Measurements from ENCODE around the gene BTN2A1. TPM values are rescaled to one million over a fixed set of nuclear protein-coding genes. Genes with fewer than 3 reads are reported as not detected.

Gene BTN2A1
- polyA plus RNA-seq, 1 of the 3 experiments (the other 2 are of a cell fraction), result 21.2 TPM

DNA sequence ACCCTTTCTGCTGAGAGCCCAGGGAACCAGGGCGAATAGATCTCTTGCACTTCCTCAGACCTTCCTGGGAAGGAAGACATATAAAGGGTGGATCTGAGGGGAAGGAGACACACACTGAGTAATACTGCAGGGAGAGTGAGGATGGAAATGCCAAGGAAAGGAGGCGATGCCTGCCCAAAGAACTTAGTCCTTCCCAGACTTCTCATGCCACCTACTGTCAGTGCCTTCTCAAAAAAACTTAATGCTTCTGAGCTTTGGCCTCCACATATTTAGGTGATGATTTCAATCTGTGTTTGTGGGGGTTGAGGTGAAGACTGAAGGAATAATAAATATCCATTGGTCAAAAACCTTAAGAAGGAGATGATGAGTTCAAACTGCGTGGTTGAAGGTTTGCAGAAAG is 46.0 kb upstream of the BTN2A1 start:
- Histone ChIP-seq H2AFZ (ENCODE audit: low read depth) (no peak overlapping the region), H3K27me3 (ENCODE audit: insufficient read depth) (no peaks in the 10 kb centered on the region), H3F3A (replicated peaks; ENCODE audit: insufficient read depth) (no peaks in the 10 kb centered on the region), H3K4me3 (ENCODE audit: low read depth in 2 of 2, low read length in 1 of 2) (no peak overlapping the region), H3K4me2 (no peak overlapping the region), H4K20me1 (ENCODE audit: insufficient read depth) (no peaks in the 10 kb centered on the region), H3K4me1 (ENCODE audit: control insufficient read depth in 1 of 2, insufficient read depth in 2 of 2, low read depth in 1 of 2, low read length in 1 of 2) (peaks cover 0 to 13% of the 10 kb centered on the region in 2 experiments; a peak in 2 of 4 replicates), H3K9me3 (no peaks in the 10 kb centered on the region), H3K9ac (no peak overlapping the region), H3K36me3 (replicated peaks in 1 of 2; ENCODE audit: control insufficient read depth in 1 of 2, insufficient read depth in 2 of 2, low read length in 1 of 2) (peaks cover 0 to 35% of the 10 kb centered on the region in 2 experiments), H3K27ac (ENCODE audit: low read depth in 2 of 2, low read length in 1 of 2) (no peak overlapping the region; a peak in 1 of 4 replicates), H3K9me2 (no peaks in the 10 kb centered on the region), H3K79me2 (ENCODE audit: insufficient read depth) (no peaks in the 10 kb centered on the region)
- 97% methylated on average over 3 of the region's 3 CpGs for WGBS (ENCODE audit: low lambda C conversion rate)
- TF ChIP-seq, protein P1, sequence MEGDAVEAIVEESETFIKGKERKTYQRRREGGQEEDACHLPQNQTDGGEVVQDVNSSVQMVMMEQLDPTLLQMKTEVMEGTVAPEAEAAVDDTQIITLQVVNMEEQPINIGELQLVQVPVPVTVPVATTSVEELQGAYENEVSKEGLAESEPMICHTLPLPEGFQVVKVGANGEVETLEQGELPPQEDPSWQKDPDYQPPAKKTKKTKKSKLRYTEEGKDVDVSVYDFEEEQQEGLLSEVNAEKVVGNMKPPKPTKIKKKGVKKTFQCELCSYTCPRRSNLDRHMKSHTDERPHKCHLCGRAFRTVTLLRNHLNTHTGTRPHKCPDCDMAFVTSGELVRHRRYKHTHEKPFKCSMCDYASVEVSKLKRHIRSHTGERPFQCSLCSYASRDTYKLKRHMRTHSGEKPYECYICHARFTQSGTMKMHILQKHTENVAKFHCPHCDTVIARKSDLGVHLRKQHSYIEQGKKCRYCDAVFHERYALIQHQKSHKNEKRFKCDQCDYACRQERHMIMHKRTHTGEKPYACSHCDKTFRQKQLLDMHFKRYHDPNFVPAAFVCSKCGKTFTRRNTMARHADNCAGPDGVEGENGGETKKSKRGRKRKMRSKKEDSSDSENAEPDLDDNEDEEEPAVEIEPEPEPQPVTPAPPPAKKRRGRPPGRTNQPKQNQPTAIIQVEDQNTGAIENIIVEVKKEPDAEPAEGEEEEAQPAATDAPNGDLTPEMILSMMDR (IDR thresholded peaks at IDR 0.05), result peak; percentile 20; the same call in 1 of the 2 replicates
- TF ChIP-seq, protein P2, sequence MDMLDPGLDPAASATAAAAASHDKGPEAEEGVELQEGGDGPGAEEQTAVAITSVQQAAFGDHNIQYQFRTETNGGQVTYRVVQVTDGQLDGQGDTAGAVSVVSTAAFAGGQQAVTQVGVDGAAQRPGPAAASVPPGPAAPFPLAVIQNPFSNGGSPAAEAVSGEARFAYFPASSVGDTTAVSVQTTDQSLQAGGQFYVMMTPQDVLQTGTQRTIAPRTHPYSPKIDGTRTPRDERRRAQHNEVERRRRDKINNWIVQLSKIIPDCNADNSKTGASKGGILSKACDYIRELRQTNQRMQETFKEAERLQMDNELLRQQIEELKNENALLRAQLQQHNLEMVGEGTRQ (IDR thresholded peaks at IDR 0.05; ENCODE audit: borderline replicate concordance, low read depth, low read length), result no peak
- TF ChIP-seq NFIC (IDR thresholded peaks at IDR 0.05; ENCODE audit: borderline replicate concordance), result no peak
- no peak for DNase-seq
- POLR2A ChIA-PET, result no interaction called here
- CTCF ChIA-PET, result interaction anchor here (1.1 kb wide), 2 partner anchors 9 to 70 kb away, joined by 3 to 5 read pairs; no protein-coding TSS in a partner anchor

DNA sequence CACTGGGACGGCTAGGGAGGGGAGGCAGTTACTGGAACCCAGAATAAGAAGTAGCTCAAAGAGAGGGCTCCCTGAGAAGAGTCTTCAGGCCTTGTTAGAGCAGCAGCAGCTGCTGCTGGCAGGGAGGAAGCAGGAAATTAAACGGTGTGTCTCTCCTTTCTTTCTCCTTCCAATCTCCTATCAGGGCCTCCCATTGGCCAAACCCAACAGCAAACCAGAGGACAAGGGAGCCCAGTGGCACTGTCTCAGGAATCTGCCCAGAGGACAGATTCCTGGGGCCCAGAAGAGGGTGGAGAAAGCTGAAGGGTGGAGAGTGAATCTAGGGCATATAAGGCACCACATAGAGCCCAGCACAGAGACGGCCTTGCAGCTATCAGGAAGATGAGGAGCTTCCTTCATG is 45.5 kb upstream of the BTN2A1 start:
- Histone ChIP-seq H3K27ac (ENCODE audit: low read depth in 2 of 2, low read length in 1 of 2) (no peak overlapping the region), H3K9ac (no peak overlapping the region), H3K4me3 (ENCODE audit: low read depth in 2 of 2, low read length in 1 of 2) (no peak overlapping the region), H3K79me2 (ENCODE audit: insufficient read depth) (no peaks in the 10 kb centered on the region), H3K9me3 (no peaks in the 10 kb centered on the region), H3K4me2 (no peak overlapping the region), H3K36me3 (replicated peaks in 1 of 2; ENCODE audit: control insufficient read depth in 1 of 2, insufficient read depth in 2 of 2, low read length in 1 of 2) (peaks cover 0 to 32% of the 10 kb centered on the region in 2 experiments), H3K4me1 (ENCODE audit: control insufficient read depth in 1 of 2, insufficient read depth in 2 of 2, low read depth in 1 of 2, low read length in 1 of 2) (peaks cover 0 to 8% of the 10 kb centered on the region in 2 experiments; a peak in 2 of 4 replicates), H2AFZ (ENCODE audit: low read depth) (no peak overlapping the region), H4K20me1 (ENCODE audit: insufficient read depth) (no peaks in the 10 kb centered on the region), H3K9me2 (no peaks in the 10 kb centered on the region), H3K27me3 (ENCODE audit: insufficient read depth) (no peaks in the 10 kb centered on the region), H3F3A (replicated peaks; ENCODE audit: insufficient read depth) (no peaks in the 10 kb centered on the region)
- CTCF ChIA-PET, result interaction anchor here (1.1 kb wide), 2 partner anchors 8 to 70 kb away, joined by 3 to 5 read pairs; no protein-coding TSS in a partner anchor
- no peak for DNase-seq
- POLR2A ChIA-PET, result no interaction called here
- TF ChIP-seq NRF1 (IDR thresholded peaks at IDR 0.05; ENCODE audit: low read depth, low read length), result no peak
- no peak for TF ChIP-seq FOSL2 (IDR thresholded peaks at IDR 0.05; ENCODE audit: borderline replicate concordance, low read depth)
- no peak for TF ChIP-seq NFIC (IDR thresholded peaks at IDR 0.05; ENCODE audit: borderline replicate concordance)
- no peak for TF ChIP-seq ELF1 (IDR thresholded peaks at IDR 0.05)
- no peak for TF ChIP-seq MEF2A (IDR thresholded peaks at IDR 0.05; ENCODE audit: borderline replicate concordance, low read depth)
- TF ChIP-seq EP300 (IDR thresholded peaks at IDR 0.05; ENCODE audit: borderline replicate concordance in 1 of 2, low read depth in 1 of 2, low read length in 1 of 2), result no peak
- TF ChIP-seq TAF1 (IDR thresholded peaks at IDR 0.05; ENCODE audit: borderline replicate concordance, low read depth, low read length), result no peak
- 76% methylated on average over 3 of the region's 3 CpGs for WGBS (ENCODE audit: low lambda C conversion rate)
